ENCODE results near the gene ABCC6. TPM values are rescaled to one million over a fixed set of nuclear protein-coding genes. Genes with fewer than 3 reads are reported as not detected.

Gene ABCC6
- total RNA-seq, 1 experiment from 2014 or later = 2.7 TPM

- no peak for TF ChIP-seq YY1 (IDR thresholded peaks at IDR 0.05; ENCODE audit: extremely low read depth, insufficient replicate concordance, low read depth, low read length)
Measured at GRCh38 chr16:16186820-16187219, 36.5 kb downstream of the ABCC6 start (continued).

GRCh38 chr16:16185095-16185494 lies 38.2 kb downstream of the ABCC6 start:
- H3K9me3 ChIP-seq (ENCODE audit: control insufficient read depth in 1 of 2, insufficient read depth in 1 of 2, low read depth in 1 of 2, low read length in 2 of 2) = no peaks in the 10 kb centered on the region
- H3K27me3 ChIP-seq (ENCODE audit: insufficient read depth, low read length) = no peaks in the 10 kb centered on the region
- BruUV-seq (replicated peaks) = no TSS peak
- no peaks in the 10 kb centered on the region for H3K4me1 ChIP-seq (ENCODE audit: control insufficient read depth in 1 of 2, insufficient read depth in 2 of 2, low read length in 2 of 2)
- H2AFZ ChIP-seq (ENCODE audit: low read depth, low read length, poor library complexity, severe bottlenecking) = no peak overlapping the region
- H3K4me2 ChIP-seq (ENCODE audit: low read length) = no peak overlapping the region
- ChIA-PET POLR2A (no interaction called here), CTCF (no interaction called here), RAD21 (ENCODE audit: low non-redundant PET in 1 of 2, low total read pairs in 2 of 2, uncharacterized antibody in 2 of 2, unreplicated experiment in 2 of 2) (no interaction called here)
- no peak overlapping the region for H3K27ac ChIP-seq (ENCODE audit: low read depth, low read length)
- no peaks in the 10 kb centered on the region for H4K20me1 ChIP-seq (ENCODE audit: insufficient read depth)
- intact Hi-C loops (cut with micrococcal nuclease) = no loop called here
- no peak overlapping the region for H3K9ac ChIP-seq (ENCODE audit: low read length)
- no peaks in the 10 kb centered on the region for H3K79me2 ChIP-seq (ENCODE audit: insufficient read depth, low read length)
- ATAC-seq (no peak), DNase-seq (ENCODE audit: low read depth, low spot score) (no peak)
- no peak overlapping the region for H3K4me3 ChIP-seq (replicated peaks in 1 of 2; ENCODE audit: low read depth in 1 of 2, low read length in 2 of 2)
- TF ChIP-seq ZBTB33 (IDR thresholded peaks at IDR 0.05; ENCODE audit: extremely low read depth, insufficient replicate concordance, low read length) (no peak), EZH2phosphoT487 (IDR thresholded peaks at IDR 0.05; ENCODE audit: borderline replicate concordance) (no peak), EGR1 (IDR thresholded peaks at IDR 0.05; ENCODE audit: low read depth) (no peak), ELF1 (IDR thresholded peaks at IDR 0.05; ENCODE audit: borderline replicate concordance, low read depth) (no peak), ZNF274 (IDR thresholded peaks at IDR 0.05; ENCODE audit: low read depth, low read length) (no peak), POLR2A (IDR thresholded peaks at IDR 0.05; ENCODE audit: borderline replicate concordance, extremely low read depth, insufficient read depth, insufficient read length) (no peak), TCF7L2 (IDR thresholded peaks at IDR 0.05; ENCODE audit: borderline replicate concordance, extremely low read depth, insufficient read depth, insufficient read length) (no peak), CTCF (IDR thresholded peaks at IDR 0.05 in 2 of 3, conservative IDR thresholded peaks at IDR 0.05 in 1 of 3; ENCODE audit: borderline replicate concordance in 1 of 3, insufficient read depth in 1 of 3, low read depth in 2 of 3, low read length in 2 of 3) (no peak), RAD21 (IDR thresholded peaks at IDR 0.05; ENCODE audit: low read depth) (no peak), MAX (IDR thresholded peaks at IDR 0.05) (no peak), JUND (IDR thresholded peaks at IDR 0.05) (no peak), ZFX (IDR thresholded peaks at IDR 0.05) (no peak), POLR2AphosphoS5 (IDR thresholded peaks at IDR 0.05; ENCODE audit: low read depth, low read length) (no peak), EZH2 (IDR thresholded peaks at IDR 0.05) (no peak), CEBPB (IDR thresholded peaks at IDR 0.05; ENCODE audit: low read depth) (no peak), REST (IDR thresholded peaks at IDR 0.05; ENCODE audit: low read depth) (no peak), SP1 (IDR thresholded peaks at IDR 0.05; ENCODE audit: low read depth) (no peak)
- H3K36me3 ChIP-seq (ENCODE audit: control insufficient read depth in 1 of 2, insufficient read depth in 2 of 2, low read length in 2 of 2) = no peaks in the 10 kb centered on the region
- H3K9me2 ChIP-seq (ENCODE audit: insufficient read depth) = no peaks in the 10 kb centered on the region

All from HCT116 (cell line).